HG02759 (cell line): ENCODE results near the gene GANC.
"Not testable (repeated sequence)": the region's sequence is repeated elsewhere in the genome, so short reads cannot be mapped to it uniquely, and the experiment has no call there.

Experiments used
- ATAC-seq: cut with Tn5 transposase; IDR thresholded peaks from one replicate; pipeline ENCODE4 v1.9.1; 2021; ENCODE audit warnings: mild to moderate bottlenecking, moderate library complexity; ENCODE audit not compliant: unreplicated experiment

The GANC gene, protein sequence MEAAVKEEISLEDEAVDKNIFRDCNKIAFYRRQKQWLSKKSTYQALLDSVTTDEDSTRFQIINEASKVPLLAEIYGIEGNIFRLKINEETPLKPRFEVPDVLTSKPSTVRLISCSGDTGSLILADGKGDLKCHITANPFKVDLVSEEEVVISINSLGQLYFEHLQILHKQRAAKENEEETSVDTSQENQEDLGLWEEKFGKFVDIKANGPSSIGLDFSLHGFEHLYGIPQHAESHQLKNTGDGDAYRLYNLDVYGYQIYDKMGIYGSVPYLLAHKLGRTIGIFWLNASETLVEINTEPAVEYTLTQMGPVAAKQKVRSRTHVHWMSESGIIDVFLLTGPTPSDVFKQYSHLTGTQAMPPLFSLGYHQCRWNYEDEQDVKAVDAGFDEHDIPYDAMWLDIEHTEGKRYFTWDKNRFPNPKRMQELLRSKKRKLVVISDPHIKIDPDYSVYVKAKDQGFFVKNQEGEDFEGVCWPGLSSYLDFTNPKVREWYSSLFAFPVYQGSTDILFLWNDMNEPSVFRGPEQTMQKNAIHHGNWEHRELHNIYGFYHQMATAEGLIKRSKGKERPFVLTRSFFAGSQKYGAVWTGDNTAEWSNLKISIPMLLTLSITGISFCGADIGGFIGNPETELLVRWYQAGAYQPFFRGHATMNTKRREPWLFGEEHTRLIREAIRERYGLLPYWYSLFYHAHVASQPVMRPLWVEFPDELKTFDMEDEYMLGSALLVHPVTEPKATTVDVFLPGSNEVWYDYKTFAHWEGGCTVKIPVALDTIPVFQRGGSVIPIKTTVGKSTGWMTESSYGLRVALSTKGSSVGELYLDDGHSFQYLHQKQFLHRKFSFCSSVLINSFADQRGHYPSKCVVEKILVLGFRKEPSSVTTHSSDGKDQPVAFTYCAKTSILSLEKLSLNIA (N-terminal part only)

DNA sequence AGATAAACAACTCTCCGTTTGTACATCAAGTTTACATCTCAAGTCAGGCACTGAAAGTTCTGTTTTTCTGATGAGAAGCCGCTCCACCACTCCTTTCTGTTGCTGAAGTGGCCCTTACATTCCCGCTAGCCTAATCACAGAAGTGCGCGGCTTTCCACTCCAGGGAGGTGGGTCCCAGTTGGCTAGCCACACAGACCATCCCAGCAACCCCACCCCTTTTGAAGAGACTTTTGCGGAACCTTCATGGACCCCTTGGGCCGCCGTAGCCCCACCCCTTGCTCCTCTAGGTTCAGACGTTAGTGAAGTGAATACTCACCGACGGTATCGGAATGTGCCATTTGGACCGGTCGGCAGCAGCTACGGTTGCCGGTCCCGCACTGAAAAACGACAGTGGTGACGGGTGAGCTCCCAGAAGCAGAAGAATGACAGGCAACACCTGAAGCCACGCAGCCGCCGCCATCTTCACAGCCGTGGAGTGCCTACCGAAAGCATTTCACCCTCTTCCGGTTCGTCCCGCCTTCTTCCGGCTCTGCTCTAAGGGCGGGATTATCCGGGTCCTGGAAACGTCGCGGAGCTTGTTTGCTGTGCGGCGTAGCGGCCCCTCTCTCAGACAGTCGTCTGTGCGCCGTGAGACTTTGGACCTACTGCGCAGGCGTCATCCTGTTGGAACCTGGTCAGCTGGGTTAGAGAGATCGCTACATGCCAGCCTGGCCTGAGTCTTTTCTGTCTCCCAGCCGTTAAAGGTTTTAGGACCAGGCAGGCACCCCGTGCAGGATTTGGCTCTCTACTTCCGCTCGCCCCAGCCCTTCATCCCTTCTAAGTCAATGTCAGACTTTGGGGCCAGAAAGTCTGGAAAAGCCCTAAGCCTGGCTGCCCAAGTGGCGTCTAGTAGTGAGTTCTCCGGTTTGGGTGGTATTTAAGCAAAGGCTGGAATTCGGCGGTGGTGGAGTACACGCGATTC, at the start of gene GANC, which contains the start of gene TMEM87A:
Gene GANC (plus strand): TSS at position 263 of the 961 bp plus-strand sequence. CDS start 1,281 bp downstream, outside the sequence.
Gene TMEM87A (minus strand): TSS at position 495 of the 961 bp plus-strand sequence. CDS start 35 bp downstream, at position 460.
- ATAC-seq: peak; percentile 95

DNA sequence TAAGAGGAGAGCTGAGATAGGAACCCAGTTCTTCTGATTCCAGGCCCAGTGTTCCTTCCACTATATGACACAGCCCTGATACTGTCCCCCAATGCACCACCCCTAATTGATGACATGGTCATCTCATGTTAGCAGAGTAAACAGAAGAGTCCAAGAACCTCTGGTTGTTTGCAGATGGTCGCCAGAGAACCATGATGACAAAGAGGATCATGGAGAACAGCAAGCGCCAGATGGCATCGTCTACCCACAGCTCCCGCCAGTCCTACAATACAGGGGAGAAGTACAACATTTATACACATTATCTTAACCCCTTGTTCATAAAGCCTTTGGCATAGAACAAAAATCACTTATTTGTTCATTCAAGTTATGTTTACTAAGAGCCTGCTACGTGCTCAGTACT, 46.4 kb upstream of the GANC start:
- no peak for ATAC-seq

DNA sequence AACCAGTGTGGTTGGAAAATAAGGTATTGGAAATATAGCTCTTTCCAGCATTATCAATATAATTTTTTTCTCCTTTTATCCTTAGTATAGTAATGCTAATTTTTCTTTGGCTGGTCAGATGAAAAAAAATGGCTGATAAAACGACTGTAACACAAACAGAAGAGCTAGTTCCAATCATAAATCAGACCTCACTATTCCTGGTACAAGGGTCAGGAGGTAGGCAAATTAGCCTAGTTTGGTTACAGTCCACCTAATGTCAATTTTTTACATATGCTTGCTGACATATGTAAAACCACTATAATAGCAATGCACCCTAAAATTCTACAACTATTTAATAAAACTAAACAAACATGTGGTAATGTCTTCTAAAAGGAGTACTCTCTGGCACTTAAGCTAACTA, 45.0 kb upstream of the GANC start:
- no peak for ATAC-seq

DNA sequence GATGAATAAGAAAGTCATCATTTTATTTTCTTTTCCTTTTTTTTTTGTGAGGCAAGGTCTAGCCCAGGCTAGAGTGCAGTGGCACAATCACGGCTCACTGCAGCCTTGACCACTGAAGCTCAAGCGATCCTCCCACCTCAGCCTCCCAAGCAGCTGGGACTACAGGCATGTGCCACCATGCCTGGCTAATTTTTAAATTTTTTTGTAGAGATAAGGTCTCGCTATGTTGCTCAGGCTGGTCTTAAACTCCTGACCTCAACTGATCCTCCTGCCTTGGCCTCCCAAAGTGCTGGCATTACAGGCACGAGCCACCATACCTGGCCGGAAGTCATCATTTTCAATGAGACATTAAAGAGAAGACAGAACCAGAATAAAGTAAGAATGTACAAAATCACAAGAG, 44.0 kb upstream of the GANC start:
- ATAC-seq: not testable (repeated sequence)

DNA sequence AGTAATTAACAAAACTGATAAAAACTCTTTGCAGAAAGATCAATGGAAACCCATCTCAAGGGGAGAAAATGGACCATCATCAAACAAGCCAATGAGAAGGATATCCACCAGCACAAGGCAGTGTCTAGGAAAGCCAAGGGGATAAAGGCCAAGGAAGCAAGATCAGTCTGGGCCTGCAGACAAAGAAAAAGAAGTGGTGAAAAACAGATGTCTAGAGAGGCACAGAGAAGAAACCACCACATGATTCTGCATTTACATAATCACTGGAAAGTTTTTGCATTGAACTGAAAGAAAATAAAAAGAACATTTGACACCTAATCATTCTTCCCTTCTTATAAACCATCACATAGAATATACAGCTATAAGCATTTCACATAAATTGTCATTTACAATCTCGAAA, 41.9 kb upstream of the GANC start:
- ATAC-seq: no peak

DNA sequence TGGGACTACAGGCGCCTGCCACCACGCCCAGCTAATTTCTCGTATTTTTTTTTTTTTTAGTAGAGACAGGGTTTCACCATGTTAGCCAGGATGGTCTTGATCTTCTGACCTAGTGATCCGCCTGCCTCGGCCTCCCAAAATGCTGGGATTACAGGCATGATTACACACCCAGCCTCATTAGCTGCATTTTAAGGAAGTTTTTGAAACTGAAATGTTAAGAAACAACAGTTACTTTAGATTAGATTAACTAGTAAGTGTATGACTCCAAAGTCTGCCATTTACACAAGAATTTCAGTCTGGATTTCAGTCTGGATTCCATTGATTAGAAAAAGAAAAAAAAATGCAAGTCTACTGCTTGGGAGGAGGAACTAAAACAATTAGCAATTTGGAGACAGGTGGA, 40.4 kb upstream of the GANC start:
- ATAC-seq: no peak

DNA sequence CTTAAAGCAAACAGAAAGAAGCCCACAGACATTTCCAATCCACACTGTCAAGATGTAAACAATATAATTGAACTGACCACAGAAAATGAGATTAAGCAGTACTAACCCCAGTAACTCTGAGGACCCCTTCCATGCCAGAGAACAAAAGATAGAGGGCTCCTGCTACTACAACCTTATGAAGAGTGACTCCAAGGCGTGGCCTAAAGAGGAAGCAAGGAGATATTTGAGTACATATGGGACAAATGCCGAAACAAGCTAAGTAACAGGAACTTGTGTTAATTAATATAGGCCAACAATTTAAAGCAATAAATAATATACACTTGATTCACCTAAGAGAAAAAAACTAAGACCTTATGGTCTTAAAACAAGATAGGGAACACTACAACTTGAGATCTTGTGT, 39.9 kb upstream of the GANC start:
- ATAC-seq: no peak

DNA sequence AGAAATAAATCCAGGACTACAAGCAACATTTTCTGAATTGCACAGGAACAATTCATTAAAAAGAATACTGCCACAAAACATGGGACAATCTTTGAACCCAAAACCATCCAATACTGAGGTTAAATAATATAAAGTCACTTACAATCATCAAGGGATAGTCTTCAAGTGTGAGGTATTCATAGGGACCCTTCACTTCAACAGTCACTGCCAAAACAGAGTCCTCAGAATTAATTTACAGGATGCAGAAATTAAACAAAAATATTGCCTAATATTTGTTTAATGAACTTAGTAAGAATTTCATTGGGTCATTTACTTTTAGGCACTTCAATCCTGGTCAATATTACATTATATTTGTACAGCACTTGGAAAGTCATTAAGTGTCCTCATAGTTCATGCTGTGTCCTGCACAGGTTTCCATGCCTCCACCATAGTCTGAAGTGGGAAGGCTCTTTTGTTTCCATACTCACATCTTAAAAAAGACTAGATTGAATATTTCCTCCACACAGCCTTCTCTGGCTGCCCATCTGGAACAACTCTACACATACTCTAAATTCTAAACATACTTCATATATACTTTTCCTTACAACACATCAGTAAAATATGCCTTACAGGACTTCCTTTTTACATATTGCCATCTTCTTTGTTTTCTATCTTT, 33.3 kb upstream of the GANC start:
- ATAC-seq: no peak

DNA sequence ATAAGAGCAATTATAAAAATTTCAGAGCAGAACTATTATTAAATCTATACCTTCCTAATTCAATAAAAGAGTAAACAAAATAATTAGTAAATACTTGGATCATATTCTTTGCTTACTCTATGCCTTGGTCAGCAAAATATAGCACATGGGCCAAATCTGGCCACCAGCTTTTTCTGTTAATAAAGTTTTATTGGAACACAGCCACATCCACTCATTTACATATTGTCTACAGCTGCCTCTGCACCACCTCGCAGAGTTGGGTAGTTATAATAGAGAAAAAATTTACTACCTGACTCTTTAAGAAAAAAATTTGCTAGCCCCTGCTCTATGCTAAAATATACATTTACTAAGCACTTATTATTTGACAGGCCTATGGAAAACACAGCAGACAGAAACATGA, 32.2 kb upstream of the GANC start:
- ATAC-seq: no peak

DNA sequence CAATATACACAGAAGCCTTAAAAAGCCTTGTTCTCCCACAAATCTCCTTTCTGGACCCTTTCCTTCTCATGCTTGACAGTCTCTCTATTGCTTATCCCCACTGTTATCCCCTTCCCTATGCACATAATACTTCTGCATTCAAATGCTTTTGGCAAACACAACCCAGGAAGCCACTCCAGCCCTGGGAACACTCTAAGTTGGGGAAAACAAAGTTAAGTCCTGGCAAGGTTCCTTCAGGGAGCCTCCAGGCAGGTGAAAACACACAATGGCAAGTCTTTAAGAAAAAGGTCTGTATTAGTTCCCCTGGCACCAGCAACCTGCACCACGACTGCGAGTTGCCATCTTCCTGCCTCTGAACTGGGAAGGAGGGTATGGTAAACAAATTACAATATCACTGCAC, 19.7 kb upstream of the GANC start:
- no peak for ATAC-seq

DNA sequence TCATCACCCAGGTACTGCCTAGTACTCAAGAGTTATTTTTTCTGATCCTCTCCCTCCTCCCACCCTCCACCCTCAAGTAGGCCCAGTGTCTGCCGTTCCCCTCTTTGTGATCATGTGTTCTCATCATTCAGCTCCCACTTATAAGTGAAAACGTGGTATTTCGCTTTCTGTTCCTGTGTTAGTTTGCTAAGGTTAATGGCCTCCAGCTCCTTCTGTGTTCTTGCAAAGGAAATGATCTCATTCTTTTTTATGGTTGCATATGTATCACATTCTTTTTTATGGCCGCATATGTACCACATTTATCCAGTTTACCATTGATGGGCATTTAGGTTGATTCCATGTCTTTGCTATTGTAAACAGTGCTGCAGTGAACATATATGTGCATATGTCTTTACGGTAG, 8.2 kb upstream of the GANC start:
- no peak for ATAC-seq

DNA sequence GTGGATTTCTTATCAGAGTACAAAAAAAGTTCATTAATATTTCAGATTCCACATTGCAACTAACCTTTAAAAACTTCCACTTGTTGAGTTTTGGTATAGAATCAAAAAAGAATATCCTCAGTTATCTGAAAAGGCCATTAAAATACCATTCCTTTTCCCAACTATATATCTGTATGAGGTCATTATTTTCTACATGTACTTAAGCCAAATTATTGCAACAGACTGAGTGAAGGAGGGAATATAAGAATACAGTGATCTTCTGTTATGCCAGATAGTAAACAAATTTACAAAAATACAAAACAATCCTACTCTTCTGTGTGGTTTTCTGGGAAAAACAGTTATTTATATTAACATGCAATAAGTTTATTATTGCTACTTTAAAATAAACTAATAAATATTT, 5.7 kb upstream of the GANC start:
- ATAC-seq: no peak

DNA sequence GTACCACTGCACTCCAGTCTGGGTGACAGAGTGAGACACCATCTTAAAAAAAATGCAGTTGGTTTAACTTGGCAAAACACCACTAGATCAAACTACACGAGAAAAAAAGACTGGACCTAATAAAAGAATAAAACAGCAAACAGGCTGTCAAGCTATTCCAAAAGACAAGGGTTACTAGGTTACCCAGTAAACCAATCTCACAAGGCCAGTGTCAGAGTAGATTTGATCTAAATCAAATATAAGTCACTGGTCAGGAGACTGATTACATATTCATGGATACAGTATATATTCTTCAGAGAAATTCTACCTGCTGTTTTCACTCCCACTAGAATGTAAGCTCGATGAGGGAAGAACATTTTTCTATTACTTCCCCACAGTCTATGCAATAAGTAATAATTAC, 2.5 kb upstream of the GANC start:
- ATAC-seq: no peak

DNA sequence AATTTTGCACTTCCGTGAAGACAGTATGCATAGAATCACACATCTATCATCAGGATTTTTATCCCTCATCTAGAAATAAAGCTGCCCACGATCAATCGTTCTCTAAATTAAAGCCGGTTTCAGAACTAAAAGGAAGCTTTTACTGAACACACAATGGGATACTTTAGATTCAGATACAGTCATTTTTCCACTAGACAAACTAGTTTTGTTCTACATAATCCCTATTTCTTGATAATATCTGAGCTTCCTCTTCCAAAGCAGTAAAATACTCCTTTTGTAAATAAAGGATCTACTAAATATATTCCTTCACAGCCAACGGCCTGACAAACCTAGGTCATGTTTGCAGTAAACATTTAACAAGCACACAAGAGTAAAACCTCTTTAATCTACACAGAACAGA, 2.0 kb upstream of the GANC start:
- ATAC-seq: no peak

DNA sequence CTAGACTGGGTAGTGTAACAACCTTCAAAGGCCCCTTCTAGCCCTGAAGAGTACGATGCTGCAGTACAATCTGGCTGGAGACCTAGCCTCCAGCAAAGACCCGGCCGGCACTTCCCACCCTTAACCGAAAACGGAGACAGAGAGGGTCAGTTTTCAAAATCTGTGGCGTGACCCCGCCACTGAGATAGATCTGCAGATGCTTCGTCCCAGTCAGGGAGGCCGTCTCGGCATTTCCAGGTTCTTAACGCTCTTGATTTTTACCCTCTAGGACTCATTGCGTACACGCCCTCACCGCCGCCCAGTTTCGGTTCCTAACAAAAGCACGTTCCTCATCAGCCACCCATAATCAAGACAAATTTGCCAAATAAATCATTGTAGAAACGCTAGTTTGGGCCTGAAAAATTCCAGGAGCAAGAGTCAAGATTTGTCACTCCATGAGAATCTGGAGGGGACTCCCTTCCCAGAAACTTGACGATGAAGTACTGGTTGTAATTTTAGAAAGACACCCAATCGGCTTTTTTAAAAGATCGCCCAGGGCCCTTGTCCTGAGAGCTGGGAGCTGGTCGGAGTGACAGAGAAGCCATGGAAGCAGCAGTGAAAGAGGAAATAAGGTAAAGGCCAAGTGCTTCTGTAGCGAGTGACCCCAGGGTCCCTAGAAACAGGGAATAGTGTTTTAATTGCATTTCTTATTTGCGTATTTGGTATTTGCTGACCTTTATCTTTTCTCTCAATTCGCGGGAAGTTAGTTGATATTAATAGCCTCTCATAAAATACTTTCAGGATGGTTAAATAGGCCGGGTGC, 1.1 kb downstream of the GANC start:
- ATAC-seq: peak; percentile 23

DNA sequence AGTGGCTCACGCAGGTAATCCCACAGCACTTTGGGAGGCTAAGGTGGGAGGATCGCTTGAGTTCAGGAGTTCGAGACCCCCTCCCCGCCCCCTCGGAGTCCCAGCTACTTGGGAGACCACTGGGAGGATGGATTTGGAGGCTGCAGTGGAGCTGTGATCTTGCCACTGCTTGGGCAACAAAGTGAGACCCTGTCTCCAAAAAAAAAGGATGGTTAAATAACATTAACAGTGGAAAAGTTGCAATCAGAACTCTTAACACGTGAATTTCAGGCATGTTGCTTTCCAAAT, 1.6 kb downstream of the GANC start:
- no peak for ATAC-seq

DNA sequence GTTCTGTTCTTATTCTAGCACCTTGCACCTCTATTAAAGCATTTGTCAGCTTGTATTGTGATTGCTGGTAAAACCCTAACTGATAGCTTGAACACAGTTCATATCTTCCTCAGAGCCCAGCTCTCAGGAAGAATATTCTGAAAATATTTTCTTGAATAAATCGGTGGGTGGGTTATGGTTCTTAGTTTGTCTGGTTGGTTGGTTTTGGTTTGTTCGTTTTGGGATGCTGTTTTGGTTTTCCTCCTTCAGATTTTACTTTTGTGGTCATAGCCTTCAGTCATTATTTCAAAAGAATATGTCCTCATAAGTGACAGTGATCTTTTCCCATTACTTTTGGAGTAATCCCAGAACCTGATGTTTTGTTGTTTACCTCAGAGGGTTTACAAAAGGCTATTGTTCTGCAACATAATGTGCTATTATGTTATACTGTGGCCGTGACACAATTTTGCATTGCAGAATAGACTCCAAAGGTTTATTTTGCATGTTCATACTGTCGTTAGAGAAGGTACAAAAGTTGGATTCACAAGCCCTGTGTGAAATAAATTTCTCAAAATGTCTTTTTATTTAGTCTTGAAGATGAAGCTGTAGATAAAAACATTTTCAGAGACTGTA, 2.9 kb downstream of the GANC start:
- ATAC-seq: no peak

DNA sequence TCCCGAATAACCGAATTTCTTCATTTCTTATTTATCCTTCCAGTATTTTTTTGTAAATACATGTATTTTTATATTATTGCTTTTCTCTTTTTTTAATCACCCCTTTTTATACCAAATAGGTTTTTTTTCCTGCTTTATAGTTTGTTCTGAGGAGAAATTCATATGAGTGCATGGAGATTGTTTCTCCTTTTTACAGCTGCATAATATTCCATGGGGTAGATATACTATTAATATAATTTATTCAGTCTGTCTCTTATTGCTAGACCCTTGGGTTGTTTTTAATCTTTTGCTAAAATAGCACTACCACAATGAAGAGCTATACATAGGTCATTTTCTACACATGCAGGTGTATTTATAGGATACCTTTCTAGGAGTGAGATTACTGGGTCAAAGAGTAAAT, 3.8 kb downstream of the GANC start:
- no peak for ATAC-seq

DNA sequence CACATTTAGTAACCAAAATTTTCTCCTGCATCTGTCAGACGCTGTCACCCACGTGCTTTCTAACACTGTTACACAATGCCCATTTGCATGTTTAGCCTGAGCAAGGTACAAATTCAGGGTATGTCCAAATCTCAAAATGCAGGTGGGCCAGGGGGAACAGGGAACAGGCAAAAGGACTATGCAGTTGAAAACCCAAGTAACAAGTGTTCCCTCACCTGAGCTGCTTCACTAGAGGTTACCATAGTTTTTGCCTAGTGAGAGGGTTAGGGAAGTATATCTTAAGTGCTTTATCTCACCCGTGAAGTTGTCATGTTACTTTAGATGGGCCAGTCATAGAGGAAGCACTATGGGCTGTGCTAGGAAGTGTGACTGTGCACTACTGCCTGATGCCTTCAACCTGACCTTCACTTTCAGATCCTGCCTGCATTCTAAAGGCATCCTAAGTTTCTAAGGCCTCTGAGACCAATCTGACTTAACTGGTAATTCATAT, 6.3 kb downstream of the GANC start:
- ATAC-seq: no peak
